Glutamatergic neuron (in vitro differentiated cells): ENCODE measurements around the gene MAML2. TPM values are rescaled to one million over a fixed set of nuclear protein-coding genes. Genes with fewer than 3 reads are reported as not detected.

Experiments used
- DNase-seq: peaks from one replicate; pipeline ENCODE4 v3.0.0; 2022
- H3K27ac Mint-ChIP-seq: one replicate; pipeline ENCODE4 v1.8.0; 2020; ENCODE audit warnings: mild to moderate bottlenecking, mixed read lengths, inconsistent platforms; ENCODE audit not compliant: unreplicated experiment
- H3K27me3 Mint-ChIP-seq: one replicate; pipeline ENCODE4 v1.8.0; 2020; ENCODE audit warnings: mild to moderate bottlenecking, moderate library complexity, mixed read lengths, inconsistent platforms; ENCODE audit not compliant: unreplicated experiment
- H3K36me3 Mint-ChIP-seq: one replicate; pipeline ENCODE4 v1.8.0; 2020; ENCODE audit warnings: mild to moderate bottlenecking, mixed read lengths, inconsistent platforms; ENCODE audit not compliant: unreplicated experiment
- H3K4me1 Mint-ChIP-seq: one replicate; pipeline ENCODE4 v1.8.0; 2020; ENCODE audit warnings: mild to moderate bottlenecking, low read depth, mixed read lengths, inconsistent platforms; ENCODE audit not compliant: unreplicated experiment
- H3K4me3 Mint-ChIP-seq: one replicate; pipeline ENCODE4 v1.8.0; 2020; ENCODE audit warnings: mild to moderate bottlenecking, mixed read lengths, inconsistent platforms; ENCODE audit not compliant: unreplicated experiment
- H3K9me3 Mint-ChIP-seq: one replicate; pipeline ENCODE4 v1.8.0; 2020; ENCODE audit warnings: mild to moderate bottlenecking, moderate library complexity, mixed read lengths, inconsistent platforms; ENCODE audit not compliant: unreplicated experiment
- total RNA-seq: library from RNA; stranded (reverse); fragmentation: NEBNext Ultra II Directional; extraction: Animal tissue kit (Norgen Biotek cat#: 25700); gene quantifications from one replicate; pipeline ENCODE4 v1.2.1, GENCODE V29; 2021; ENCODE audit not compliant: unreplicated experiment
- TF ChIP-seq, protein P1 (sequence below): fragments of 200-600 bp; sonication (generic); IDR thresholded peaks from one replicate; pipeline ENCODE4 v1.5.0; 2021; ENCODE audit not compliant: partially characterized antibody, unreplicated experiment

The MAML2 gene
- total RNA-seq, 1 donor from 2014 or later: 2.1 TPM

DNA sequence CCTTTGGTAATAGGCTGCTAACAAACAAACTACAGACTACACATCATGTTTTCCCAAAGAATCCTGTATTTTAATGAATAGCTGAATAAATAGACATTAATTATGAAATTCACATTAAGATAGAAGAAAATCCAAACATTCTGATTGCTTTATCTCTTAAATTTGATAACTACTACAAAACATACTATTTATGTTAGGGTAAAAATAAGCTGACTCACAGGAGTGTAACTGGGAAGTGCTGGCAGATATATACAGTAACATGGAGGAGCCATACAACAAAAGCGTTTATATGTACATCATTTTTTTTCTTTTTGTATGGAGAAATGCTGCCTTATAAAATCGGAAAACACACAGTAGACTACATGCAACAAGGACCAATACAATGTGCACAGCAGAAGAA lies 366.4 kb downstream of the MAML2 start:
- no peaks in the 10 kb centered on the region for H3K27me3 Mint-ChIP-seq
- no peak overlapping the region for H3K27ac Mint-ChIP-seq
- TF ChIP-seq, protein P1, sequence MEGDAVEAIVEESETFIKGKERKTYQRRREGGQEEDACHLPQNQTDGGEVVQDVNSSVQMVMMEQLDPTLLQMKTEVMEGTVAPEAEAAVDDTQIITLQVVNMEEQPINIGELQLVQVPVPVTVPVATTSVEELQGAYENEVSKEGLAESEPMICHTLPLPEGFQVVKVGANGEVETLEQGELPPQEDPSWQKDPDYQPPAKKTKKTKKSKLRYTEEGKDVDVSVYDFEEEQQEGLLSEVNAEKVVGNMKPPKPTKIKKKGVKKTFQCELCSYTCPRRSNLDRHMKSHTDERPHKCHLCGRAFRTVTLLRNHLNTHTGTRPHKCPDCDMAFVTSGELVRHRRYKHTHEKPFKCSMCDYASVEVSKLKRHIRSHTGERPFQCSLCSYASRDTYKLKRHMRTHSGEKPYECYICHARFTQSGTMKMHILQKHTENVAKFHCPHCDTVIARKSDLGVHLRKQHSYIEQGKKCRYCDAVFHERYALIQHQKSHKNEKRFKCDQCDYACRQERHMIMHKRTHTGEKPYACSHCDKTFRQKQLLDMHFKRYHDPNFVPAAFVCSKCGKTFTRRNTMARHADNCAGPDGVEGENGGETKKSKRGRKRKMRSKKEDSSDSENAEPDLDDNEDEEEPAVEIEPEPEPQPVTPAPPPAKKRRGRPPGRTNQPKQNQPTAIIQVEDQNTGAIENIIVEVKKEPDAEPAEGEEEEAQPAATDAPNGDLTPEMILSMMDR: no peak
- DNase-seq: no peak
- no peaks in the 10 kb centered on the region for H3K9me3 Mint-ChIP-seq
- H3K36me3 Mint-ChIP-seq: no peaks in the 10 kb centered on the region
- no peak overlapping the region for H3K4me3 Mint-ChIP-seq
- H3K4me1 Mint-ChIP-seq: no peaks in the 10 kb centered on the region

DNA sequence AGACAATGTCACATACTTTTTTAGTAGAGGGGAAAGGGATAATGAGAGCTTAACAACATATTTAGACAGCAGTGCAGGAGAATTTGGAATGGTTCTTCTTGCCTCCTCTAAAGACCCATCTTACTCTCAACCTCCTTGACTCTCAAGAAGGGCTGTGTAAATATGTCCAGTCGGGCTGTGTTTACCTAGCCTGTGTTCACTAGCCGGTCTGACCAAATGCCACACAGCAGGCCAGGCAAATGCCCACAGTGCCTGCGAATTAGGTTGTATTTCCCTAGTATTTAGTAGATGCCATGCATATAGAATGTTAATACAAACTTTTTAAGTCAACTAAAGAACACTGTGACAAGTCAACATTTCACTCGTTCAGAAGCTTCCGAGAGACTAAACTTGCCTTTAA lies 367.7 kb downstream of the MAML2 start:
- no peak overlapping the region for H3K27ac Mint-ChIP-seq
- H3K27me3 Mint-ChIP-seq: no peaks in the 10 kb centered on the region
- no peak overlapping the region for H3K4me3 Mint-ChIP-seq
- no peak for DNase-seq
- TF ChIP-seq, protein P1: no peak
- no peaks in the 10 kb centered on the region for H3K4me1 Mint-ChIP-seq
- no peaks in the 10 kb centered on the region for H3K9me3 Mint-ChIP-seq
- H3K36me3 Mint-ChIP-seq: no peaks in the 10 kb centered on the region

DNA sequence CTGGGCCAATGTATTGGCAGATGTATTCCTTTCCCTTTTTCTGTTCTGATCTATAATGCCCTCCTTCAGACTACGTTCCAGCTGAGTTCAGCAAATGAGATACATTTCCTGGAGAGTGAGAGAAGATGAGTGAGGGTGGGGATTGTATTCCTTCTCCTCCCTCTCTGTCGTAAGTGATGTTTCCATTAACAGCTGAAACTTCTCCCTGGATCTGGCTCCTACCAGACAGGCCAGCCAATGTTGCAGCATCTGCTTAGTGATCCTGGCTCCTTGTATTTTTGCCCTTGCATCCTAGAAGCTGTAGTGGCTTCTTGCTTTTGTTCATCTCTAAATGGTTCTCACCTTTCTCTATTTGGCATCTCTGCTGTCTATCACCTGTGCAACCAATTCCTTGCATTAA lies 370.9 kb downstream of the MAML2 start:
- TF ChIP-seq, protein P1: no peak
- Mint-ChIP-seq H3K27ac (no peak overlapping the region), H3K36me3 (no peaks in the 10 kb centered on the region), H3K4me1 (no peaks in the 10 kb centered on the region), H3K4me3 (no peak overlapping the region), H3K27me3 (no peaks in the 10 kb centered on the region), H3K9me3 (no peaks in the 10 kb centered on the region)
- no peak for DNase-seq

DNA sequence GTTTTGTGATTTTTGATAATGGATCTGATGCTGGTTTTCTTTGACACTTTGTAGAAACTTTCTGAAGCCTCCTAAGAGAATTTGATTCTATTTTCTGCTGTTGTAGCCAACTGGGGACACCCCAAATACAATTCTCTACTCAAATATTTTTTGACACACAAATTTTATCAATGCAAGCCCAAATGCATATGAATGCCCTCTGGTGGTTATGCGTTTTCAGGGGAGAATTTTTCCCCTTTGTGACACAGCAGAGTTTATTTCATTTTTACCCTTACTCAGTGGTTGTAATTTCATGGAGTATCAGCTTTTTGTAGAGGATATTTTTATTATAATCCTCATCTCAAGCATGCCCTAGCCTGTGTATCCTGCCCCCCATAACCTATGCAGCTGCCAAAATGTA lies 374.4 kb downstream of the MAML2 start:
- H3K27ac Mint-ChIP-seq: no peak overlapping the region
- H3K9me3 Mint-ChIP-seq: no peaks in the 10 kb centered on the region
- no peaks in the 10 kb centered on the region for H3K36me3 Mint-ChIP-seq
- no peak overlapping the region for H3K4me3 Mint-ChIP-seq
- no peaks in the 10 kb centered on the region for H3K27me3 Mint-ChIP-seq
- DNase-seq: no peak
- TF ChIP-seq, protein P1: no peak
- no peaks in the 10 kb centered on the region for H3K4me1 Mint-ChIP-seq

DNA sequence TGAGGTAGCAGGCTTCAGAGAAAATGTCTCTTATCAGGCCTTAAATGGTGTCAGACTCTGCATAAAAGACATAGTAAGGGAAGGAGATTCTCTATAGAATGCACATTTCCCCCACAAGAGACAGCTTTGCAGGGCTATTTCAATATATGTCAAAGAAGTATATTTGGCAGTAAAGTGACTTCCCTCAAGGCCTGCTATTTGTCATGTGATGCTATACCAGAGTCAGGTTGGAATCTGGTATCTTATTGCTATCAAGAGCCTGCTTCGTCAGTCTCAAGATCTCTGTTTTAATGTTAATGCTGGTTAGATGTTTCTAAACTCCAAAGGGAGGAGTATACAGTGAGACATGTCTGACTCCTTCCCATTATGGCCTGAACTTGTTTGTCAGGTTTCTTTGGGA lies 378.7 kb downstream of the MAML2 start:
- Mint-ChIP-seq H3K27ac (no peak overlapping the region), H3K4me3 (no peak overlapping the region), H3K4me1 (no peaks in the 10 kb centered on the region), H3K9me3 (no peaks in the 10 kb centered on the region), H3K27me3 (no peaks in the 10 kb centered on the region), H3K36me3 (no peaks in the 10 kb centered on the region)
- TF ChIP-seq, protein P1: no peak
- DNase-seq: no peak
